Measurements from ENCODE around the gene SAMD5. TPM values are rescaled to one million over a fixed set of nuclear protein-coding genes. Genes with fewer than 3 reads are reported as not detected.

Gene SAMD5
- polyA plus RNA-seq, 1 experiment: 3.3 TPM

GRCh38 chr6:147585256-147585655 is 76.8 kb downstream of the SAMD5 start:
- TF ChIP-seq, protein P1, sequence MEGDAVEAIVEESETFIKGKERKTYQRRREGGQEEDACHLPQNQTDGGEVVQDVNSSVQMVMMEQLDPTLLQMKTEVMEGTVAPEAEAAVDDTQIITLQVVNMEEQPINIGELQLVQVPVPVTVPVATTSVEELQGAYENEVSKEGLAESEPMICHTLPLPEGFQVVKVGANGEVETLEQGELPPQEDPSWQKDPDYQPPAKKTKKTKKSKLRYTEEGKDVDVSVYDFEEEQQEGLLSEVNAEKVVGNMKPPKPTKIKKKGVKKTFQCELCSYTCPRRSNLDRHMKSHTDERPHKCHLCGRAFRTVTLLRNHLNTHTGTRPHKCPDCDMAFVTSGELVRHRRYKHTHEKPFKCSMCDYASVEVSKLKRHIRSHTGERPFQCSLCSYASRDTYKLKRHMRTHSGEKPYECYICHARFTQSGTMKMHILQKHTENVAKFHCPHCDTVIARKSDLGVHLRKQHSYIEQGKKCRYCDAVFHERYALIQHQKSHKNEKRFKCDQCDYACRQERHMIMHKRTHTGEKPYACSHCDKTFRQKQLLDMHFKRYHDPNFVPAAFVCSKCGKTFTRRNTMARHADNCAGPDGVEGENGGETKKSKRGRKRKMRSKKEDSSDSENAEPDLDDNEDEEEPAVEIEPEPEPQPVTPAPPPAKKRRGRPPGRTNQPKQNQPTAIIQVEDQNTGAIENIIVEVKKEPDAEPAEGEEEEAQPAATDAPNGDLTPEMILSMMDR (IDR thresholded peaks at IDR 0.05; ENCODE audit: insufficient read depth, low read depth, low read length): no peak
- CTCF ChIA-PET: interaction anchor here (1.1 to 1.2 kb wide), 2 partner anchors 9 to 14 kb away, joined by 3 to 4 read pairs; no protein-coding TSS in a partner anchor
- H3K36me3 ChIP-seq (ENCODE audit: control insufficient read depth, insufficient read depth, low read length): no peaks in the 10 kb centered on the region
- no peak overlapping the region for H3K4me3 ChIP-seq (ENCODE audit: low read depth, low read length)
- DNase-seq (ENCODE audit: low read depth): no peak
- POLR2A ChIA-PET: no interaction called here
- no peaks in the 10 kb centered on the region for H3K27me3 ChIP-seq (ENCODE audit: control insufficient read depth, insufficient read depth, low read length)

- ChIA-PET POLR2A (no interaction called here), CTCF (interaction anchor here (0.7 kb wide), 1 partner anchor 11 kb away, joined by 3 read pairs; no protein-coding TSS in a partner anchor)
- no peaks in the 10 kb centered on the region for H3K36me3 ChIP-seq (ENCODE audit: control insufficient read depth, insufficient read depth, low read length)
- H3K4me3 ChIP-seq (ENCODE audit: low read depth, low read length): no peak overlapping the region
- TF ChIP-seq, protein P1 (IDR thresholded peaks at IDR 0.05; ENCODE audit: insufficient read depth, low read depth, low read length): no peak
- no peak for DNase-seq (ENCODE audit: low read depth)
- H3K27me3 ChIP-seq (ENCODE audit: control insufficient read depth, insufficient read depth, low read length): no peaks in the 10 kb centered on the region
Observed at GRCh38 chr6:147586044-147586443, 77.6 kb downstream of the SAMD5 start.

DNA sequence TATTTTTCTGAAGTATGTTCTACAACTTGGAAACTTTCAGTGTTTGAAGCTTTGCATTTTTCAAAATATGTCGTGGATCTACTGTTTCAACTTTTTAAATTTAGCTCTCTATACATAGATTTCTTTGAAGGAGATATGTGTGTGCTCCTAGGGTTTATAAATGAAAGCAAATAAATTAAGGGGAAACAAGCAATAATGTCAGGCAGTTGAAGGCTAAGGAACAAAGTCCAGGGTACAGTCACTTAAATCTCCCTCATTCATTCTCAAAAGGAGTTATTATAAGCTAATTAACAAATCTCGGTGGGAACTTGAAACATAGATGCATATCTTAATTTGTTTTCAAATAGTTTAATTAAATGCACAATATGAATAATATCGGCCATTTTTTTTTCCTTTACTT is 79.4 kb downstream of the SAMD5 start:
- H3K27me3 ChIP-seq (ENCODE audit: control insufficient read depth, insufficient read depth, low read length): no peaks in the 10 kb centered on the region
- no peak overlapping the region for H3K4me3 ChIP-seq (ENCODE audit: low read depth, low read length)
- TF ChIP-seq, protein P1 (IDR thresholded peaks at IDR 0.05; ENCODE audit: insufficient read depth, low read depth, low read length): no peak
- CTCF ChIA-PET: interaction anchor here (1.0 kb wide), 1 partner anchor 26 kb away, joined by 3 read pairs; no protein-coding TSS in a partner anchor
- DNase-seq (ENCODE audit: low read depth): no peak
- H3K36me3 ChIP-seq (ENCODE audit: control insufficient read depth, insufficient read depth, low read length): no peaks in the 10 kb centered on the region
- POLR2A ChIA-PET: interaction anchor here (0.7 kb wide), 1 partner anchor 12 kb away, joined by 3 read pairs; no protein-coding TSS in a partner anchor

GRCh38 chr6:147588469-147588868 is 80.0 kb downstream of the SAMD5 start:
- H3K27me3 ChIP-seq (ENCODE audit: control insufficient read depth, insufficient read depth, low read length): no peaks in the 10 kb centered on the region
- POLR2A ChIA-PET: interaction anchor here (0.7 kb wide), 1 partner anchor 11 kb away, joined by 3 read pairs; no protein-coding TSS in a partner anchor
- CTCF ChIA-PET: interaction anchor here (1.0 kb wide), 1 partner anchor 27 kb away, joined by 3 read pairs; no protein-coding TSS in a partner anchor
- no peak for DNase-seq (ENCODE audit: low read depth)
- H3K36me3 ChIP-seq (ENCODE audit: control insufficient read depth, insufficient read depth, low read length): no peaks in the 10 kb centered on the region
- TF ChIP-seq, protein P1 (IDR thresholded peaks at IDR 0.05; ENCODE audit: insufficient read depth, low read depth, low read length): no peak
- no peak overlapping the region for H3K4me3 ChIP-seq (ENCODE audit: low read depth, low read length)

- POLR2A ChIA-PET: no interaction called here
- no peak for DNase-seq (ENCODE audit: low read depth)
- Histone ChIP-seq H3K4me3 (ENCODE audit: low read depth, low read length) (no peak overlapping the region), H3K27me3 (ENCODE audit: control insufficient read depth, insufficient read depth, low read length) (no peaks in the 10 kb centered on the region), H3K36me3 (ENCODE audit: control insufficient read depth, insufficient read depth, low read length) (no peaks in the 10 kb centered on the region)
- CTCF ChIA-PET: no interaction called here
- TF ChIP-seq, protein P1 (IDR thresholded peaks at IDR 0.05; ENCODE audit: insufficient read depth, low read depth, low read length): no peak
Observed at GRCh38 chr6:147589739-147590250, 81.3 kb downstream of the SAMD5 start.
